OCI-LY3 (cell line): ENCODE measurements around the gene RAP1GAP2.

ENCODE experiments used
- H2AFZ ChIP-seq: fragments of 200-600, 300-600 bp; shearing (Covaris generic); 2 replicates; pipeline ENCODE4 v1.6.0; 2014; ENCODE audit warnings: antibody characterized with exemption, low read depth, low read length
- H3K27ac ChIP-seq: fragments of 200-600, 300-600 bp; sonication (generic); 2 replicates; pipeline ENCODE4 v1.5.1; 2014; ENCODE audit warnings: mild to moderate bottlenecking, low read length, moderate library complexity, mixed read lengths
- H3K27me3 ChIP-seq: fragments of 200-600, 300-600 bp; sonication (generic); 2 replicates; pipeline ENCODE4 v1.6.1; 2014; ENCODE audit warnings: low read depth, low read length, mixed read lengths
- H3K36me3 ChIP-seq: fragments of 200-600, 300-600 bp; sonication (generic); replicated peaks from 2 replicates; pipeline ENCODE3; 2014; ENCODE audit warnings: low read depth, low read length, mixed read lengths
- H3K4me1 ChIP-seq: fragments of 300-600, 200-600 bp; sonication (generic); 2 replicates; pipeline ENCODE4 v1.6.1; 2014; ENCODE audit warnings: low read length, mixed read lengths
- H3K4me2 ChIP-seq: fragments of 200-600, 300-600 bp; sonication (generic); 2 replicates; pipeline ENCODE4 v1.6.1; 2014; ENCODE audit warnings: low read length, mixed read lengths
- H3K4me3 ChIP-seq: fragments of 300-600, 200-600 bp; sonication (generic); 2 replicates; pipeline ENCODE4 v1.5.1; 2014; ENCODE audit warnings: antibody characterized with exemption, mild to moderate bottlenecking, low read length, moderate library complexity
- H3K79me2 ChIP-seq: fragments of 300-600, 200-600 bp; shearing (Covaris generic); 2 replicates; pipeline ENCODE4 v1.6.1; 2014; ENCODE audit warnings: mild to moderate bottlenecking, low read length, mixed read lengths
- H3K9ac ChIP-seq: fragments of 300-600, 200-600 bp; shearing (Covaris generic); 2 replicates; pipeline ENCODE4 v1.6.0; 2014; ENCODE audit warnings: mild to moderate bottlenecking, low read length, moderate library complexity
- H3K9me3 ChIP-seq: fragments of 200-600, 300-600 bp; shearing (Covaris generic); 2 replicates; pipeline ENCODE4 v1.6.1; 2014; ENCODE audit warnings: low read length, mixed read lengths; ENCODE audit not compliant: insufficient read depth
- H4K20me1 ChIP-seq: fragments of 200-600, 300-600 bp; sonication (generic); 2 replicates; pipeline ENCODE4 v1.6.1; 2016; ENCODE audit warnings: low read length, mixed read lengths; ENCODE audit not compliant: insufficient read depth
- EZH2phosphoT487 ChIP-seq: fragments of 200-600 bp; shearing (Covaris generic); IDR thresholded peaks from 2 replicates; pipeline ENCODE4 v1.6.1; 2018; ENCODE audit warnings: antibody characterized with exemption, mixed run types, low read depth
- TF ChIP-seq, protein P1 (sequence below): fragments of 200-600, 300-600 bp; sonication (generic); IDR thresholded peaks from 2 replicates; pipeline ENCODE4 v1.5.1; 2014; ENCODE audit warnings: antibody characterized with exemption, low read length, low read depth

Gene RAP1GAP2

DNA sequence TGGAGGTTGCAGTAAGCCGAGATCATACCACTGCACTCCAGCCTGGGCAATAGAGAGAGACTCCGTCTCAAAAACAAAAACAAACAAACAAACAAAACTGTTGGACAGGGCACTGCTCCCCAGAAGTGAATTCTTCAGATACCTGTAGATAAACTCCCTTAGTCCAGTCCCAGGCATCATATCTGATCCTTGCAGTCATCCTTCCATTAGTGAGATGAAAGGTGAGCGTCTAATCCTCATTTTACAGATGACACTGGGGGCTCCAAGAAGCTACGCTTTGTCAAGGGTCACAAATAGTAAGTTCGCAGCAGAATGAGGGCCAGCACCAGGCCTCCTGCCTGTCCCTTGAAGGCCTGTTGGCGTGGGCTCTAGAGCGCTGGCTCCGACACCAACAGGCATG is 165.2 kb downstream of the RAP1GAP2 start:
- H3K4me2 ChIP-seq, result no peak overlapping the region
- H4K20me1 ChIP-seq, result no peaks in the 10 kb centered on the region
- no peaks in the 10 kb centered on the region for H3K36me3 ChIP-seq
- no peak overlapping the region for H2AFZ ChIP-seq
- H3K4me3 ChIP-seq, result no peak overlapping the region
- no peak overlapping the region for H3K9ac ChIP-seq
- no peaks in the 10 kb centered on the region for H3K9me3 ChIP-seq
- TF ChIP-seq EZH2phosphoT487, result no peak
- TF ChIP-seq, protein P1, sequence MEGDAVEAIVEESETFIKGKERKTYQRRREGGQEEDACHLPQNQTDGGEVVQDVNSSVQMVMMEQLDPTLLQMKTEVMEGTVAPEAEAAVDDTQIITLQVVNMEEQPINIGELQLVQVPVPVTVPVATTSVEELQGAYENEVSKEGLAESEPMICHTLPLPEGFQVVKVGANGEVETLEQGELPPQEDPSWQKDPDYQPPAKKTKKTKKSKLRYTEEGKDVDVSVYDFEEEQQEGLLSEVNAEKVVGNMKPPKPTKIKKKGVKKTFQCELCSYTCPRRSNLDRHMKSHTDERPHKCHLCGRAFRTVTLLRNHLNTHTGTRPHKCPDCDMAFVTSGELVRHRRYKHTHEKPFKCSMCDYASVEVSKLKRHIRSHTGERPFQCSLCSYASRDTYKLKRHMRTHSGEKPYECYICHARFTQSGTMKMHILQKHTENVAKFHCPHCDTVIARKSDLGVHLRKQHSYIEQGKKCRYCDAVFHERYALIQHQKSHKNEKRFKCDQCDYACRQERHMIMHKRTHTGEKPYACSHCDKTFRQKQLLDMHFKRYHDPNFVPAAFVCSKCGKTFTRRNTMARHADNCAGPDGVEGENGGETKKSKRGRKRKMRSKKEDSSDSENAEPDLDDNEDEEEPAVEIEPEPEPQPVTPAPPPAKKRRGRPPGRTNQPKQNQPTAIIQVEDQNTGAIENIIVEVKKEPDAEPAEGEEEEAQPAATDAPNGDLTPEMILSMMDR, result no peak
- H3K79me2 ChIP-seq, result no peaks in the 10 kb centered on the region
- peaks cover 6% of the 10 kb centered on the region; the same call in 1 of the 2 replicates for H3K27me3 ChIP-seq
- no peak overlapping the region for H3K27ac ChIP-seq
- no peaks in the 10 kb centered on the region for H3K4me1 ChIP-seq

- no peaks in the 10 kb centered on the region for H4K20me1 ChIP-seq
- H3K9me3 ChIP-seq, result no peaks in the 10 kb centered on the region
- no peak overlapping the region for H3K4me2 ChIP-seq
- no peaks in the 10 kb centered on the region for H3K4me1 ChIP-seq
- no peaks in the 10 kb centered on the region for H3K79me2 ChIP-seq
- H3K4me3 ChIP-seq, result no peak overlapping the region
- H3K27me3 ChIP-seq, result peaks cover 6% of the 10 kb centered on the region; the same call in 1 of the 2 replicates
- H3K9ac ChIP-seq, result no peak overlapping the region
- no peak overlapping the region for H2AFZ ChIP-seq
- TF ChIP-seq, protein P1, result 0 out of 2 replicates have a peak, but pooled peaks have one; percentile 5
- no peak for TF ChIP-seq EZH2phosphoT487
- H3K36me3 ChIP-seq, result no peaks in the 10 kb centered on the region
- no peak overlapping the region for H3K27ac ChIP-seq
Observed at GRCh38 chr17:2962236-2962635, 166.0 kb downstream of the RAP1GAP2 start.

GRCh38 chr17:2962729-2963128 is 166.5 kb downstream of the RAP1GAP2 start:
- no peaks in the 10 kb centered on the region for H3K36me3 ChIP-seq
- H3K9ac ChIP-seq, result no peak overlapping the region
- H3K79me2 ChIP-seq, result no peaks in the 10 kb centered on the region
- H3K4me1 ChIP-seq, result no peaks in the 10 kb centered on the region
- no peaks in the 10 kb centered on the region for H4K20me1 ChIP-seq
- TF ChIP-seq, protein P1, result no peak
- no peak for TF ChIP-seq EZH2phosphoT487
- no peak overlapping the region for H3K4me3 ChIP-seq
- no peak overlapping the region for H3K27ac ChIP-seq
- no peak overlapping the region for H3K4me2 ChIP-seq
- H3K9me3 ChIP-seq, result no peaks in the 10 kb centered on the region
- H3K27me3 ChIP-seq, result peaks cover 6% of the 10 kb centered on the region; the same call in 1 of the 2 replicates
- H2AFZ ChIP-seq, result no peak overlapping the region

- Histone ChIP-seq H3K36me3 (no peaks in the 10 kb centered on the region), H3K9me3 (no peaks in the 10 kb centered on the region)
- TF ChIP-seq, protein P1, result no peak
- no peak for TF ChIP-seq EZH2phosphoT487
Observed at GRCh38 chr17:2963332-2964027, 167.2 kb downstream of the RAP1GAP2 start.

More at GRCh38 chr17:2963332-2964027, 167.2 kb downstream of the RAP1GAP2 start:
- no peaks in the 10 kb centered on the region for H3K4me1 ChIP-seq
- H2AFZ ChIP-seq, result no peak overlapping the region
- no peak overlapping the region for H3K4me3 ChIP-seq
- no peak overlapping the region for H3K27ac ChIP-seq
- peaks cover 9% of the 10 kb centered on the region; the same call in 1 of the 2 replicates for H3K27me3 ChIP-seq
- H3K9ac ChIP-seq, result no peak overlapping the region
- H3K4me2 ChIP-seq, result no peak overlapping the region
- no peaks in the 10 kb centered on the region for H3K79me2 ChIP-seq
- H4K20me1 ChIP-seq, result no peaks in the 10 kb centered on the region
